ENCODE results near the gene TTLL11.

The TTLL11 gene

GRCh38 chr9:122020398-122020797 is 72.7 kb downstream of the TTLL11 start:
- no peak overlapping the region for H3K27ac ChIP-seq
- TF ChIP-seq CTCF (conservative IDR thresholded peaks at IDR 0.05) (no peak), ZFX (IDR thresholded peaks at IDR 0.05) (no peak)

GRCh38 chr9:122016744-122017143 is 76.4 kb downstream of the TTLL11 start:
- H3K27ac ChIP-seq = no peak overlapping the region
- TF ChIP-seq CTCF (conservative IDR thresholded peaks at IDR 0.05) (peak; percentile 28), ZFX (IDR thresholded peaks at IDR 0.05) (no peak)

- no peak for TF ChIP-seq CTCF (conservative IDR thresholded peaks at IDR 0.05)
- TF ChIP-seq ZFX (IDR thresholded peaks at IDR 0.05) = no peak
- H3K27ac ChIP-seq = no peak overlapping the region
Observed at GRCh38 chr9:122016309-122016708, 76.8 kb downstream of the TTLL11 start.

- TF ChIP-seq CTCF (conservative IDR thresholded peaks at IDR 0.05) (no peak), ZFX (IDR thresholded peaks at IDR 0.05) (no peak)
- no peak overlapping the region for H3K27ac ChIP-seq
Observed at GRCh38 chr9:122015170-122015821, 77.8 kb downstream of the TTLL11 start.

- no peak for TF ChIP-seq ZFX (IDR thresholded peaks at IDR 0.05)
- no peak for TF ChIP-seq CTCF (conservative IDR thresholded peaks at IDR 0.05)
- no peak overlapping the region for H3K27ac ChIP-seq
Observed at GRCh38 chr9:122011818-122012498, 81.2 kb downstream of the TTLL11 start.

GRCh38 chr9:122008559-122008958 is 84.5 kb downstream of the TTLL11 start:
- H3K27ac ChIP-seq = no peak overlapping the region
- TF ChIP-seq ZFX (IDR thresholded peaks at IDR 0.05) (no peak), CTCF (conservative IDR thresholded peaks at IDR 0.05) (no peak)

GRCh38 chr9:122007837-122008236 is 85.3 kb downstream of the TTLL11 start:
- no peak overlapping the region for H3K27ac ChIP-seq
- TF ChIP-seq ZFX (IDR thresholded peaks at IDR 0.05) (no peak), CTCF (conservative IDR thresholded peaks at IDR 0.05) (no peak)

All from C4-2B (cell line).